Erythroblast (primary cell): ENCODE results near the gene UCK1.
"Not testable (repeated sequence)": the region's sequence is repeated elsewhere in the genome, so short reads cannot be mapped to it uniquely, and the experiment has no call there.

Experiments used
- GATA1 ChIP-seq: IDR thresholded peaks from 2 replicates; pipeline ENCODE4 v1.6.1; 2011; ENCODE audit warnings: low read depth, mild to moderate bottlenecking, control low read depth, low read length, moderate library complexity
- POLR2A ChIP-seq: IDR thresholded peaks from 2 replicates; pipeline ENCODE4 v1.6.1; 2011; ENCODE audit warnings: mild to moderate bottlenecking, low read length

DNA sequence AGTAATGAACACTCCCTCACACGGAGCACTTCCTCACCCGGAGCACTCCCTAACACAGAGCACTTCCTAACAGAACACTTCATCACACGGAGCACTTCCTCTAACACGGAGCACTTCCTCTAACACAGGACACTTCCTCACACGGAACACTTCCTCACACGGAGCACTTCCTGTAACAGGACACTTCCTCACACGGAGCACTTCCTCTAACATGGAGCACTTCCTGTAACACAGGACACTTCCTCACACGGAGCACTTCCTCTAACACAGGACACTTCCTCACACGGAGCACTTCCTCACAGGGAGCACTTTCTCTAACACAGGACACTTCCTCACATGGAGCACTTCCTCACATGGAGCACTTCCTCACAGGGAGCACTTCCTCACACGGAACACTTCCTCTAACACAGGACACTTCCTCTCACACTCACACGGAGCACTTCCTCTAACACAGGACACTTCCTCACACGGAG is 15.5 kb downstream of the UCK1 start:
- not testable (repeated sequence) for TF ChIP-seq POLR2A, GATA1
